DOHH2 (cell line): ENCODE measurements around the gene CENPS.

Experiments used
- H3F3A ChIP-seq: fragments of 200-600 bp; sonication (generic), shearing (Covaris generic); 2 replicates; pipeline ENCODE4 v1.6.0; 2016; ENCODE audit warnings: antibody characterized with exemption, mild to moderate bottlenecking; ENCODE audit not compliant: control insufficient read depth, insufficient read depth
- H3K27ac ChIP-seq: fragments of 200-600 bp; sonication (generic); 2 replicates; pipeline ENCODE4 v1.5.1; 2014; ENCODE audit warnings: low read depth, mild to moderate bottlenecking, low read length, moderate library complexity
- H3K27me3 ChIP-seq: fragments of 200-600 bp; sonication (generic); 2 replicates; pipeline ENCODE4 v1.6.1; 2014; ENCODE audit warnings: mild to moderate bottlenecking, low read length, mixed read lengths; ENCODE audit not compliant: control insufficient read depth
- H3K36me3 ChIP-seq: fragments of 200-600 bp; sonication (generic); 2 replicates; pipeline ENCODE4 v1.6.1; 2014; ENCODE audit warnings: mild to moderate bottlenecking, low read length, moderate library complexity, mixed read lengths; ENCODE audit not compliant: control insufficient read depth
- H3K4me1 ChIP-seq: fragments of 200-600 bp; sonication (generic); 2 replicates; pipeline ENCODE4 v1.6.1; 2014; ENCODE audit warnings: mild to moderate bottlenecking, low read length, mixed read lengths; ENCODE audit not compliant: control insufficient read depth
- H3K4me2 ChIP-seq: fragments of 200-600 bp; sonication (generic); 2 replicates; pipeline ENCODE4 v1.6.0; 2014; ENCODE audit warnings: mild to moderate bottlenecking, low read length, moderate library complexity
- H3K4me3 ChIP-seq: fragments of 200-600 bp; sonication (generic); 2 replicates; pipeline ENCODE4 v1.5.1; 2014; ENCODE audit warnings: mild to moderate bottlenecking, low read length, mixed read lengths
- H3K79me2 ChIP-seq: fragments of 200-600 bp; sonication (generic); 2 replicates; pipeline ENCODE4 v1.6.1; 2014; ENCODE audit warnings: mild to moderate bottlenecking, low read length, mixed read lengths; ENCODE audit not compliant: control insufficient read depth
- H3K9me2 ChIP-seq: fragments of 200-600 bp; sonication (generic); replicated peaks from 2 replicates; pipeline ENCODE4 v1.6.1; 2014; ENCODE audit warnings: mild to moderate bottlenecking, low read length, mixed read lengths; ENCODE audit not compliant: control insufficient read depth
- H3K9me3 ChIP-seq: fragments of 200-600 bp; sonication (generic); 2 replicates; pipeline ENCODE4 v1.6.1; 2014; ENCODE audit warnings: antibody characterized with exemption, low read length, mixed read lengths; ENCODE audit not compliant: control insufficient read depth, insufficient read depth
- H4K20me1 ChIP-seq: fragments of 200-600 bp; sonication (generic); 2 replicates; pipeline ENCODE4 v1.6.0; 2014; ENCODE audit warnings: low read depth, mild to moderate bottlenecking, antibody characterized with exemption, low read length, moderate library complexity; ENCODE audit not compliant: control insufficient read depth, insufficient read depth
- EZH2phosphoT487 ChIP-seq: fragments of 200-600 bp; sonication (generic); IDR thresholded peaks from 2 replicates; pipeline ENCODE4 v1.6.1; 2017; ENCODE audit warnings: borderline replicate concordance, mild to moderate bottlenecking, antibody characterized with exemption, low read length, moderate library complexity, mixed read lengths
- TF ChIP-seq, protein P1 (sequence below): fragments of 200-600 bp; sonication (generic); IDR thresholded peaks from one replicate; pipeline ENCODE4 v1.5.1; 2014; ENCODE audit warnings: antibody characterized with exemption, mild to moderate bottlenecking, low read depth, low read length; ENCODE audit not compliant: poor library complexity, severe bottlenecking

The CENPS gene

GRCh38 chr1:10428984-10429383 is 1.2 kb upstream of the CENPS start:
- Histone ChIP-seq H3K36me3 (peaks cover 7% of the 10 kb centered on the region; the same call in 1 of the 2 replicates), H4K20me1 (no peaks in the 10 kb centered on the region), H3K4me3 (no peak overlapping the region), H3F3A (no peaks in the 10 kb centered on the region), H3K9me2 (no peaks in the 10 kb centered on the region), H3K79me2 (peaks cover 33% of the 10 kb centered on the region), H3K4me2 (no peak overlapping the region), H3K4me1 (peaks cover 47% of the 10 kb centered on the region), H3K27me3 (no peaks in the 10 kb centered on the region), H3K9me3 (no peaks in the 10 kb centered on the region), H3K27ac (no peak overlapping the region)
- TF ChIP-seq, protein P1, sequence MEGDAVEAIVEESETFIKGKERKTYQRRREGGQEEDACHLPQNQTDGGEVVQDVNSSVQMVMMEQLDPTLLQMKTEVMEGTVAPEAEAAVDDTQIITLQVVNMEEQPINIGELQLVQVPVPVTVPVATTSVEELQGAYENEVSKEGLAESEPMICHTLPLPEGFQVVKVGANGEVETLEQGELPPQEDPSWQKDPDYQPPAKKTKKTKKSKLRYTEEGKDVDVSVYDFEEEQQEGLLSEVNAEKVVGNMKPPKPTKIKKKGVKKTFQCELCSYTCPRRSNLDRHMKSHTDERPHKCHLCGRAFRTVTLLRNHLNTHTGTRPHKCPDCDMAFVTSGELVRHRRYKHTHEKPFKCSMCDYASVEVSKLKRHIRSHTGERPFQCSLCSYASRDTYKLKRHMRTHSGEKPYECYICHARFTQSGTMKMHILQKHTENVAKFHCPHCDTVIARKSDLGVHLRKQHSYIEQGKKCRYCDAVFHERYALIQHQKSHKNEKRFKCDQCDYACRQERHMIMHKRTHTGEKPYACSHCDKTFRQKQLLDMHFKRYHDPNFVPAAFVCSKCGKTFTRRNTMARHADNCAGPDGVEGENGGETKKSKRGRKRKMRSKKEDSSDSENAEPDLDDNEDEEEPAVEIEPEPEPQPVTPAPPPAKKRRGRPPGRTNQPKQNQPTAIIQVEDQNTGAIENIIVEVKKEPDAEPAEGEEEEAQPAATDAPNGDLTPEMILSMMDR, result no peak
- no peak for TF ChIP-seq EZH2phosphoT487

GRCh38 chr1:10429868-10430215 is 391 bp upstream of the CENPS start:
- H3F3A ChIP-seq, result no peaks in the 10 kb centered on the region
- H3K9me2 ChIP-seq, result no peaks in the 10 kb centered on the region
- H3K27me3 ChIP-seq, result no peaks in the 10 kb centered on the region
- H3K4me1 ChIP-seq, result peaks cover 47% of the 10 kb centered on the region
- peak overlapping the region; percentile 94 for H3K4me2 ChIP-seq
- H4K20me1 ChIP-seq, result no peaks in the 10 kb centered on the region
- no peaks in the 10 kb centered on the region for H3K9me3 ChIP-seq
- peaks cover 14% of the 10 kb centered on the region for H3K36me3 ChIP-seq
- peaks cover 33% of the 10 kb centered on the region for H3K79me2 ChIP-seq
- no peak overlapping the region for H3K27ac ChIP-seq
- H3K4me3 ChIP-seq, result peak overlapping the region; percentile 100
- no peak for TF ChIP-seq EZH2phosphoT487
- TF ChIP-seq, protein P1, result no peak

GRCh38 chr1:10431070-10431730 is 967 bp downstream of the CENPS start:
- Histone ChIP-seq H3K4me2 (peak overlapping the region; percentile 94), H3K79me2 (peaks cover 33% of the 10 kb centered on the region), H3K27ac (peak overlapping the region; percentile 66), H3F3A (no peaks in the 10 kb centered on the region), H3K36me3 (peaks cover 19% of the 10 kb centered on the region), H3K4me1 (peaks cover 47% of the 10 kb centered on the region), H3K9me2 (no peaks in the 10 kb centered on the region), H3K9me3 (no peaks in the 10 kb centered on the region), H4K20me1 (no peaks in the 10 kb centered on the region), H3K27me3 (no peaks in the 10 kb centered on the region), H3K4me3 (peak overlapping the region; percentile 100)
- TF ChIP-seq, protein P1, result no peak
- TF ChIP-seq EZH2phosphoT487, result no peak
